ENCODE results near the gene TINAGL1. TPM values are rescaled to one million over a fixed set of nuclear protein-coding genes. Genes with fewer than 3 reads are reported as not detected.

Gene TINAGL1
- total and polyA plus RNA-seq, 10 of the 15 experiments (the other 5 are each of a cell fraction or from before 2014, with no cell fraction given) = 0.20 to 0.49 (median 0.23) TPM; not detected in 7

GRCh38 chr1:31596737-31597097, 20.4 kb downstream of the TINAGL1 start:
- FAIRE-seq (no peak), DNase-seq (ENCODE audit: low read depth, low spot score) (no peak), ATAC-seq (no peak)
- ChIA-PET POLR2A (interaction anchor here (0.6 to 2.0 kb wide), 4 partner anchors 26 to 435 kb away, joined by 3 to 8 read pairs (median 4); no protein-coding TSS in a partner anchor), SMC1A (ENCODE audit: uncharacterized antibody, unreplicated experiment) (interaction anchor here (0.8 to 3.5 kb wide), 17 partner anchors 9 to 200 kb away, joined by 3 to 17 read pairs (median 5); no protein-coding TSS in a partner anchor), RAD21 (ENCODE audit: unreplicated experiment) (interaction anchor here (0.7 to 1.8 kb wide), 7 partner anchors 8 to 47 kb away, joined by 3 to 9 read pairs (median 4); partner anchors contain the start of gene PEF1), CTCF (interaction anchor here (0.7 to 3.2 kb wide), 16 partner anchors 9 to 201 kb away, joined by 3 to 21 read pairs (median 4); no protein-coding TSS in a partner anchor)
- TF ChIP-seq ETV6 (conservative IDR thresholded peaks at IDR 0.05 in 1 of 2, IDR thresholded peaks at IDR 0.05 in 1 of 2; ENCODE audit: borderline replicate concordance in 1 of 2, low read depth in 1 of 2) (peak in 1 of 2 experiments; percentile 22; a peak in 1 of 4 replicates), RFX5 (IDR thresholded peaks at IDR 0.05; ENCODE audit: low read depth, low read length) (no peak), FOXK2 (IDR thresholded peaks at IDR 0.05) (no peak), ZBED1 (IDR thresholded peaks at IDR 0.05; ENCODE audit: borderline replicate concordance) (no peak), HSF1 (IDR thresholded peaks at IDR 0.05; ENCODE audit: low read depth, low read length) (no peak), ZBTB40 (IDR thresholded peaks at IDR 0.05; ENCODE audit: borderline replicate concordance) (no peak), POLR2A (IDR thresholded peaks at IDR 0.05; ENCODE audit: low read depth, low read length) (no peak), JUNB (IDR thresholded peaks at IDR 0.05) (peak; percentile 67), CBX5 (IDR thresholded peaks at IDR 0.05; ENCODE audit: low read depth) (no peak), BCL3 (IDR thresholded peaks at IDR 0.05; ENCODE audit: borderline replicate concordance, insufficient read depth, low read depth, low read length, poor library complexity, severe bottlenecking) (no peak)
- H3K4me1 ChIP-seq (ENCODE audit: control insufficient read depth, insufficient read depth, low read length) = no peaks in the 10 kb centered on the region; the same call in 1 of the 2 replicates
- no peaks in the 10 kb centered on the region for H3K27me3 ChIP-seq (replicated peaks in 1 of 2; ENCODE audit: control insufficient read depth in 2 of 2, insufficient read depth in 2 of 2, low read length in 1 of 2)
- H4K20me1 ChIP-seq (ENCODE audit: control insufficient read depth, insufficient read depth) = no peaks in the 10 kb centered on the region
- BruUV-seq (replicated peaks) = no TSS peak
- H3K36me3 ChIP-seq (ENCODE audit: control insufficient read depth in 2 of 2, insufficient read depth in 2 of 2, low read length in 1 of 2) = no peaks in the 10 kb centered on the region
- in situ Hi-C loops (cut with MboI) (no loop called here), intact Hi-C loops (cut with micrococcal nuclease; ENCODE audit: unreplicated experiment) (no loop called here)
- no peak overlapping the region for H3K27ac ChIP-seq (ENCODE audit: control insufficient read depth, insufficient read depth)
- no peak overlapping the region for H2AFZ ChIP-seq (ENCODE audit: control insufficient read depth, low read depth, low read length)
- no peak overlapping the region for H3K4me2 ChIP-seq (ENCODE audit: control insufficient read depth, insufficient read depth)
- H3K9me3 ChIP-seq (replicated peaks; ENCODE audit: control insufficient read depth, insufficient read depth, low read length) = no peaks in the 10 kb centered on the region
- H3K9ac ChIP-seq (ENCODE audit: control insufficient read depth, insufficient read depth, low read length) = no peak overlapping the region
- no peak overlapping the region for H3K4me3 ChIP-seq
- WGBS (ENCODE audit: insufficient coverage, insufficient replicate concordance, low lambda C conversion rate, missing lambda C conversion rate) = 22% methylated on average over 6 of the region's 6 CpGs
- H3K79me2 ChIP-seq (ENCODE audit: control insufficient read depth, insufficient read depth, low read length) = no peaks in the 10 kb centered on the region

All from GM12878 (cell line).